SK-N-SH (cell line): ENCODE results near the gene BNIPL. TPM values are rescaled to one million over a fixed set of nuclear protein-coding genes. Genes with fewer than 3 reads are reported as not detected.

Experiments used
- CTCF ChIA-PET: fragments of 300-600, 350-600 bp; formaldehyde crosslinking; extraction: SDS; loops from one replicate; lab custom pipeline; 2021; lab: Yijun Ruan, JAX
- POLR2A ChIA-PET: fragments of 350-600 bp; sonication (Branson Sonifier 250); formaldehyde crosslinking; extraction: SDS; loops from one replicate; lab custom pipeline; 2020; ENCODE audit warnings: antibody characterized with exemption, inconsistent platforms; lab: Yijun Ruan, JAX
- DNase-seq: peaks from one replicate; pipeline ENCODE4 v3.0.0; 2012
- H2AFZ ChIP-seq: fragments of 200-600 bp; sonication (generic); 2 replicates; pipeline ENCODE4 v1.8.1; 2016; ENCODE audit warnings: antibody characterized with exemption, mild to moderate bottlenecking, low read depth
- H3F3A ChIP-seq: fragments of 200-600 bp; sonication (generic); replicated peaks from 2 replicates; pipeline ENCODE3; 2016; ENCODE audit warnings: antibody characterized with exemption, mild to moderate bottlenecking; ENCODE audit not compliant: insufficient read depth
- H3K27ac ChIP-seq, 2 experiments: fragments of 200-500 bp in 1 of 2; fragments of 200-600 bp in 1 of 2; sonication (Bioruptor generic) in 1 of 2; sonication (generic), shearing (Covaris generic) in 1 of 2; 2 replicates each; pipeline versions ENCODE4 v1.5.1 to v1.6.1; 2014 to 2016; ENCODE audit warnings: low read depth in 2 of 2, inconsistent platforms in 1 of 2, low read length in 1 of 2, mild to moderate bottlenecking in 1 of 2, mixed read lengths in 1 of 2
- H3K27me3 ChIP-seq: fragments of 200-600 bp; sonication (generic), shearing (Covaris generic); 2 replicates; pipeline ENCODE4 v1.6.1; 2016; ENCODE audit warnings: mixed run types; ENCODE audit not compliant: insufficient read depth
- H3K36me3 ChIP-seq, 2 experiments: fragments of 200-500 bp in 1 of 2; fragments of 200-600 bp in 1 of 2; sonication (Bioruptor generic) in 1 of 2; sonication (generic) in 1 of 2; replicated peaks in 1 of 2; 2 replicates each; pipeline versions ENCODE3 to v1.5.1; 2014 to 2016; ENCODE audit warnings: low read length in 1 of 2, mild to moderate bottlenecking in 1 of 2; ENCODE audit not compliant: insufficient read depth in 2 of 2, control insufficient read depth in 1 of 2
- H3K4me1 ChIP-seq, 2 experiments: fragments of 200-500 bp in 1 of 2; fragments of 200-600 bp in 1 of 2; sonication (Bioruptor generic) in 1 of 2; sonication (generic), shearing (Covaris generic) in 1 of 2; 2 replicates each; pipeline versions ENCODE4 v1.5.1 to v1.6.1; 2014 to 2016; ENCODE audit warnings: low read depth in 1 of 2, low read length in 1 of 2, mixed run types in 1 of 2; ENCODE audit not compliant: insufficient read depth in 2 of 2, control insufficient read depth in 1 of 2
- H3K4me2 ChIP-seq: fragments of 200-600 bp; sonication (generic), shearing (Covaris generic); 2 replicates; pipeline ENCODE4 v1.6.1; 2017; ENCODE audit warnings: mixed run types
- H3K4me3 ChIP-seq, 2 experiments: fragments of 200-500 bp in 1 of 2; fragments of 200-600 bp in 1 of 2; sonication (Bioruptor generic) in 1 of 2; sonication (generic), shearing (Covaris generic) in 1 of 2; 2 replicates each; pipeline versions ENCODE4 v1.5.1 to v1.8.1; 2014 to 2016; ENCODE audit warnings: low read depth in 2 of 2, inconsistent platforms in 1 of 2, low read length in 1 of 2, mild to moderate bottlenecking in 1 of 2, mixed read lengths in 1 of 2, moderate library complexity in 1 of 2
- H3K79me2 ChIP-seq: fragments of 200-600 bp; sonication (generic); 2 replicates; pipeline ENCODE4 v1.8.1; 2017; ENCODE audit warnings: mild to moderate bottlenecking; ENCODE audit not compliant: insufficient read depth
- H3K9ac ChIP-seq: fragments of 200-600 bp; sonication (generic); 2 replicates; pipeline ENCODE4 v1.6.1; 2017; ENCODE audit warnings: mixed run types
- H3K9me2 ChIP-seq: fragments of 200-600 bp; sonication (generic); 2 replicates; pipeline ENCODE4 v1.6.1; 2017; ENCODE audit warnings: mixed run types
- H3K9me3 ChIP-seq: fragments of 200-600 bp; sonication (generic); 2 replicates; pipeline ENCODE4 v1.6.1; 2017; ENCODE audit warnings: mixed run types, mild to moderate bottlenecking, moderate library complexity
- H4K20me1 ChIP-seq: fragments of 200-600 bp; sonication (generic); 2 replicates; pipeline ENCODE4 v1.6.1; 2017; ENCODE audit warnings: mild to moderate bottlenecking, mixed run types; ENCODE audit not compliant: insufficient read depth
- CHD2 ChIP-seq: fragments of 150-350 bp; IDR thresholded peaks from 2 replicates; pipeline ENCODE4 v1.6.1; 2018; ENCODE audit warnings: low read length; ENCODE audit not compliant: partially characterized antibody
- EP300 ChIP-seq, 2 experiments: IDR thresholded peaks; 2 replicates each; pipeline versions ENCODE4 v1.4.0 to v1.6.1; 2012; ENCODE audit warnings: borderline replicate concordance in 1 of 2, low read depth in 1 of 2, low read length in 1 of 2
- FOSL2 ChIP-seq: IDR thresholded peaks from 2 replicates; pipeline ENCODE4 v1.4.0; 2012; ENCODE audit warnings: low read depth, mild to moderate bottlenecking, moderate library complexity, borderline replicate concordance
- FOXJ3 ChIP-seq: sonication (generic); formaldehyde crosslinking; IDR thresholded peaks from 2 replicates; pipeline ENCODE4 v1.5.1; 2020; ENCODE audit warnings: mild to moderate bottlenecking, missing genetic modification reagents
- GABPA ChIP-seq: IDR thresholded peaks from 2 replicates; pipeline ENCODE4 v1.4.0; 2012; ENCODE audit warnings: low read depth, mild to moderate bottlenecking
- GATA2 ChIP-seq: sonication (generic); formaldehyde crosslinking; IDR thresholded peaks from 2 replicates; pipeline ENCODE4 v1.5.0; 2020; ENCODE audit warnings: mild to moderate bottlenecking, missing genetic modification reagents
- JUND ChIP-seq: IDR thresholded peaks from 2 replicates; pipeline ENCODE4 v1.4.0; 2012
- POLR2AphosphoS5 ChIP-seq: IDR thresholded peaks from 2 replicates; pipeline ENCODE4 v1.6.1; 2012; ENCODE audit warnings: low read depth, low read length
- RAD21 ChIP-seq: IDR thresholded peaks from 2 replicates; pipeline ENCODE4 v1.6.1; 2012; ENCODE audit warnings: mild to moderate bottlenecking, low read length
- RXRA ChIP-seq: IDR thresholded peaks from 2 replicates; pipeline ENCODE4 v1.4.0; 2012; ENCODE audit warnings: low read depth, mild to moderate bottlenecking, borderline replicate concordance
- SIN3A ChIP-seq: IDR thresholded peaks from 2 replicates; pipeline ENCODE4 v1.6.1; 2012; ENCODE audit warnings: low read depth, mild to moderate bottlenecking, low read length, moderate library complexity, borderline replicate concordance
- SMC3 ChIP-seq: IDR thresholded peaks from 2 replicates; pipeline ENCODE4 v1.6.1; 2012; ENCODE audit warnings: low read depth, low read length, improper control_type of control experiment
- TCF12 ChIP-seq: IDR thresholded peaks from 2 replicates; pipeline ENCODE4 v1.4.0; 2012
- TEAD4 ChIP-seq: IDR thresholded peaks from 2 replicates; pipeline ENCODE4 v1.4.0; 2012; ENCODE audit warnings: mild to moderate bottlenecking, borderline replicate concordance; ENCODE audit not compliant: insufficient read depth
- YY1 ChIP-seq: IDR thresholded peaks from 2 replicates; pipeline ENCODE4 v1.4.0; 2012; ENCODE audit warnings: low read depth, mild to moderate bottlenecking
- WGBS: methylation state at CpG from one replicate; pipeline ENCODE4 v1.1.6; 2017; ENCODE audit warnings: low lambda C conversion rate; 5-methylcytosine and 5-hydroxymethylcytosine counted together
- polyA plus RNA-seq, 3 experiments: library from polyadenylated mRNA; depleted of rRNA; stranded (reverse); fragments of >200 nt; gene quantifications; 2 replicates each; pipeline ENCODE4 v1.2.3, GENCODE V29; 2012
- TF ChIP-seq, protein P1 (sequence below): fragments of 200-600 bp; sonication (generic); IDR thresholded peaks from 2 replicates; pipeline ENCODE4 v1.6.1; 2017; ENCODE audit warnings: antibody characterized with exemption, mild to moderate bottlenecking, moderate library complexity
- TF ChIP-seq, protein P2 (sequence below): fragments of 150-350 bp; IDR thresholded peaks from 2 replicates; pipeline ENCODE4 v1.6.1; 2017; ENCODE audit warnings: antibody characterized with exemption, low read length, low read depth, borderline replicate concordance
- TF ChIP-seq, protein P3 (sequence below): IDR thresholded peaks from 2 replicates; pipeline ENCODE4 v1.6.1; 2012; ENCODE audit warnings: mild to moderate bottlenecking, low read depth, low read length, moderate library complexity
- TF ChIP-seq, protein P4 (sequence below): IDR thresholded peaks from 2 replicates; pipeline ENCODE4 v1.4.0; 2012; ENCODE audit warnings: low read depth, borderline replicate concordance
- TF ChIP-seq, protein P5 (sequence below): IDR thresholded peaks from 2 replicates; pipeline ENCODE4 v1.4.0; 2012; ENCODE audit warnings: low read depth, borderline replicate concordance

The BNIPL gene
- polyA plus RNA-seq, 1 of the 3 experiments (the other 2 are of a cell fraction): 0.12 TPM

DNA sequence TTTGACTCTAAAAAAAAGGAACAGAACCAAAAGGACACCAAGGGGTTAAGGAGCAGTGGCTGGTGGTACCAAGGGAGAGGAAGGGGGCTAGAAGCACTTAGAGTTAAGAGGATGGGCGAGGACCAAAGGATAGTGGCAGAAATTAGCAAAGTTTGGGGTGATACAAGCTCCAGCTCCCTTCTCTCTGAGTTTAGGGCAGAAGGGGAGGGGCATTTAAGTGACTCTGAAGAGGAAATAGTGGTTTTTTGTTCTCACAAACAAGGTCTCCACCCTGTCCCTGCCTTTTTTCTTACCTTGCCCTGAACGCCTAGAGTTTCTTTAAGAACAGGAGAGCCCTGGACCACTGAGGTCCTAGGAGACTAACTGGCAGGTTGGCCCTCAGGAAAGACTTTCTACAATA lies 19.8 kb downstream of the BNIPL start:
- peak overlapping the region; percentile 91 for H3K4me2 ChIP-seq
- H3K36me3 ChIP-seq: peaks cover 51 to 55% of the 10 kb centered on the region in 2 experiments
- 88% methylated on average over 2 of the region's 2 CpGs for WGBS
- no peaks in the 10 kb centered on the region for H3K9me2 ChIP-seq
- no peak overlapping the region for H3K4me3 ChIP-seq
- DNase-seq: no peak
- H3K9me3 ChIP-seq: no peaks in the 10 kb centered on the region
- peaks cover 29% of the 10 kb centered on the region for H3F3A ChIP-seq
- H3K9ac ChIP-seq: no peak overlapping the region
- CTCF ChIA-PET: interaction anchor here (7.4 kb wide), 1 partner anchor 8 kb away, joined by 67 read pairs; the partner anchor contains the start of gene C1orf56
- H2AFZ ChIP-seq: no peak overlapping the region
- H3K4me1 ChIP-seq: peaks cover 7 to 23% of the 10 kb centered on the region in 2 experiments; a peak in 3 of 4 replicates
- H3K27ac ChIP-seq: no peak overlapping the region
- H3K79me2 ChIP-seq: peaks cover 63% of the 10 kb centered on the region
- POLR2A ChIA-PET: no interaction called here
- no peaks in the 10 kb centered on the region for H3K27me3 ChIP-seq
- TF ChIP-seq CHD2 (no peak), TCF12 (no peak), SMC3 (no peak), GABPA (no peak), GATA2 (CRISPR knock-in tag) (no peak), RXRA (no peak), YY1 (no peak), RAD21 (no peak), JUND (no peak), SIN3A (no peak), FOXJ3 (CRISPR knock-in tag) (no peak), EP300 (IDR thresholded peaks at IDR 0.05; ENCODE audit: borderline replicate concordance in 1 of 2, low read depth in 1 of 2, low read length in 1 of 2) (no peak), TEAD4 (no peak), POLR2AphosphoS5 (no peak), FOSL2 (no peak)
- TF ChIP-seq, protein P1, sequence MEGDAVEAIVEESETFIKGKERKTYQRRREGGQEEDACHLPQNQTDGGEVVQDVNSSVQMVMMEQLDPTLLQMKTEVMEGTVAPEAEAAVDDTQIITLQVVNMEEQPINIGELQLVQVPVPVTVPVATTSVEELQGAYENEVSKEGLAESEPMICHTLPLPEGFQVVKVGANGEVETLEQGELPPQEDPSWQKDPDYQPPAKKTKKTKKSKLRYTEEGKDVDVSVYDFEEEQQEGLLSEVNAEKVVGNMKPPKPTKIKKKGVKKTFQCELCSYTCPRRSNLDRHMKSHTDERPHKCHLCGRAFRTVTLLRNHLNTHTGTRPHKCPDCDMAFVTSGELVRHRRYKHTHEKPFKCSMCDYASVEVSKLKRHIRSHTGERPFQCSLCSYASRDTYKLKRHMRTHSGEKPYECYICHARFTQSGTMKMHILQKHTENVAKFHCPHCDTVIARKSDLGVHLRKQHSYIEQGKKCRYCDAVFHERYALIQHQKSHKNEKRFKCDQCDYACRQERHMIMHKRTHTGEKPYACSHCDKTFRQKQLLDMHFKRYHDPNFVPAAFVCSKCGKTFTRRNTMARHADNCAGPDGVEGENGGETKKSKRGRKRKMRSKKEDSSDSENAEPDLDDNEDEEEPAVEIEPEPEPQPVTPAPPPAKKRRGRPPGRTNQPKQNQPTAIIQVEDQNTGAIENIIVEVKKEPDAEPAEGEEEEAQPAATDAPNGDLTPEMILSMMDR: no peak
- TF ChIP-seq, protein P2, sequence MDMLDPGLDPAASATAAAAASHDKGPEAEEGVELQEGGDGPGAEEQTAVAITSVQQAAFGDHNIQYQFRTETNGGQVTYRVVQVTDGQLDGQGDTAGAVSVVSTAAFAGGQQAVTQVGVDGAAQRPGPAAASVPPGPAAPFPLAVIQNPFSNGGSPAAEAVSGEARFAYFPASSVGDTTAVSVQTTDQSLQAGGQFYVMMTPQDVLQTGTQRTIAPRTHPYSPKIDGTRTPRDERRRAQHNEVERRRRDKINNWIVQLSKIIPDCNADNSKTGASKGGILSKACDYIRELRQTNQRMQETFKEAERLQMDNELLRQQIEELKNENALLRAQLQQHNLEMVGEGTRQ: no peak
- TF ChIP-seq, protein P3, sequence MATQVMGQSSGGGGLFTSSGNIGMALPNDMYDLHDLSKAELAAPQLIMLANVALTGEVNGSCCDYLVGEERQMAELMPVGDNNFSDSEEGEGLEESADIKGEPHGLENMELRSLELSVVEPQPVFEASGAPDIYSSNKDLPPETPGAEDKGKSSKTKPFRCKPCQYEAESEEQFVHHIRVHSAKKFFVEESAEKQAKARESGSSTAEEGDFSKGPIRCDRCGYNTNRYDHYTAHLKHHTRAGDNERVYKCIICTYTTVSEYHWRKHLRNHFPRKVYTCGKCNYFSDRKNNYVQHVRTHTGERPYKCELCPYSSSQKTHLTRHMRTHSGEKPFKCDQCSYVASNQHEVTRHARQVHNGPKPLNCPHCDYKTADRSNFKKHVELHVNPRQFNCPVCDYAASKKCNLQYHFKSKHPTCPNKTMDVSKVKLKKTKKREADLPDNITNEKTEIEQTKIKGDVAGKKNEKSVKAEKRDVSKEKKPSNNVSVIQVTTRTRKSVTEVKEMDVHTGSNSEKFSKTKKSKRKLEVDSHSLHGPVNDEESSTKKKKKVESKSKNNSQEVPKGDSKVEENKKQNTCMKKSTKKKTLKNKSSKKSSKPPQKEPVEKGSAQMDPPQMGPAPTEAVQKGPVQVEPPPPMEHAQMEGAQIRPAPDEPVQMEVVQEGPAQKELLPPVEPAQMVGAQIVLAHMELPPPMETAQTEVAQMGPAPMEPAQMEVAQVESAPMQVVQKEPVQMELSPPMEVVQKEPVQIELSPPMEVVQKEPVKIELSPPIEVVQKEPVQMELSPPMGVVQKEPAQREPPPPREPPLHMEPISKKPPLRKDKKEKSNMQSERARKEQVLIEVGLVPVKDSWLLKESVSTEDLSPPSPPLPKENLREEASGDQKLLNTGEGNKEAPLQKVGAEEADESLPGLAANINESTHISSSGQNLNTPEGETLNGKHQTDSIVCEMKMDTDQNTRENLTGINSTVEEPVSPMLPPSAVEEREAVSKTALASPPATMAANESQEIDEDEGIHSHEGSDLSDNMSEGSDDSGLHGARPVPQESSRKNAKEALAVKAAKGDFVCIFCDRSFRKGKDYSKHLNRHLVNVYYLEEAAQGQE: no peak
- TF ChIP-seq, protein P4, sequence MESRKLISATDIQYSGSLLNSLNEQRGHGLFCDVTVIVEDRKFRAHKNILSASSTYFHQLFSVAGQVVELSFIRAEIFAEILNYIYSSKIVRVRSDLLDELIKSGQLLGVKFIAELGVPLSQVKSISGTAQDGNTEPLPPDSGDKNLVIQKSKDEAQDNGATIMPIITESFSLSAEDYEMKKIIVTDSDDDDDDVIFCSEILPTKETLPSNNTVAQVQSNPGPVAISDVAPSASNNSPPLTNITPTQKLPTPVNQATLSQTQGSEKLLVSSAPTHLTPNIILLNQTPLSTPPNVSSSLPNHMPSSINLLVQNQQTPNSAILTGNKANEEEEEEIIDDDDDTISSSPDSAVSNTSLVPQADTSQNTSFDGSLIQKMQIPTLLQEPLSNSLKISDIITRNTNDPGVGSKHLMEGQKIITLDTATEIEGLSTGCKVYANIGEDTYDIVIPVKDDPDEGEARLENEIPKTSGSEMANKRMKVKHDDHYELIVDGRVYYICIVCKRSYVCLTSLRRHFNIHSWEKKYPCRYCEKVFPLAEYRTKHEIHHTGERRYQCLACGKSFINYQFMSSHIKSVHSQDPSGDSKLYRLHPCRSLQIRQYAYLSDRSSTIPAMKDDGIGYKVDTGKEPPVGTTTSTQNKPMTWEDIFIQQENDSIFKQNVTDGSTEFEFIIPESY: no peak
- TF ChIP-seq, protein P5, sequence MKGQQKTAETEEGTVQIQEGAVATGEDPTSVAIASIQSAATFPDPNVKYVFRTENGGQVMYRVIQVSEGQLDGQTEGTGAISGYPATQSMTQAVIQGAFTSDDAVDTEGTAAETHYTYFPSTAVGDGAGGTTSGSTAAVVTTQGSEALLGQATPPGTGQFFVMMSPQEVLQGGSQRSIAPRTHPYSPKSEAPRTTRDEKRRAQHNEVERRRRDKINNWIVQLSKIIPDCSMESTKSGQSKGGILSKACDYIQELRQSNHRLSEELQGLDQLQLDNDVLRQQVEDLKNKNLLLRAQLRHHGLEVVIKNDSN: no peak
- peaks cover 36% of the 10 kb centered on the region for H4K20me1 ChIP-seq
